Activated T-helper 17 cell treated with anti-CD3 and anti-CD28 coated beads, Interleukin-2, amount 50 U/mL, for 72 hours (primary cell): ENCODE data around the gene NAP1L4. TPM values are rescaled to one million over a fixed set of nuclear protein-coding genes. Genes with fewer than 3 reads are reported as not detected.
A peak's percentile ranks its signal among the peaks of the same experiment; 100 is the strongest.

ENCODE experiments used
- ATAC-seq: fragments of 150-1000 bp; cut with Tn5 transposase; replicated peaks from 2 replicates; pipeline ENCODE4 v1.10.0; 2021; ENCODE audit warnings: mild to moderate bottlenecking, moderate library complexity
- H3K27ac Mint-ChIP-seq: one replicate; pipeline ENCODE4 v1.8.0; 2022; ENCODE audit warnings: mixed read lengths
- H3K27me3 Mint-ChIP-seq: one replicate; pipeline ENCODE4 v1.8.0; 2022; ENCODE audit warnings: mixed read lengths
- H3K36me3 Mint-ChIP-seq: one replicate; pipeline ENCODE4 v1.8.0; 2022; ENCODE audit warnings: low read depth, mild to moderate bottlenecking, mixed read lengths
- H3K4me1 Mint-ChIP-seq: one replicate; pipeline ENCODE4 v1.8.0; 2022; ENCODE audit warnings: mixed read lengths
- H3K4me3 Mint-ChIP-seq: one replicate; pipeline ENCODE4 v1.8.0; 2022; ENCODE audit warnings: mild to moderate bottlenecking, mixed read lengths
- H3K9me3 Mint-ChIP-seq: one replicate; pipeline ENCODE4 v1.8.0; 2022; ENCODE audit warnings: mixed read lengths
- total RNA-seq, 2 donors: library from RNA; stranded (reverse); gene quantifications; one replicate each; pipeline ENCODE4 v1.2.3, GENCODE V29; 2022

NAP1L4 gene
- total RNA-seq, 2 donors from 2014 or later = 301 to 344 TPM

DNA sequence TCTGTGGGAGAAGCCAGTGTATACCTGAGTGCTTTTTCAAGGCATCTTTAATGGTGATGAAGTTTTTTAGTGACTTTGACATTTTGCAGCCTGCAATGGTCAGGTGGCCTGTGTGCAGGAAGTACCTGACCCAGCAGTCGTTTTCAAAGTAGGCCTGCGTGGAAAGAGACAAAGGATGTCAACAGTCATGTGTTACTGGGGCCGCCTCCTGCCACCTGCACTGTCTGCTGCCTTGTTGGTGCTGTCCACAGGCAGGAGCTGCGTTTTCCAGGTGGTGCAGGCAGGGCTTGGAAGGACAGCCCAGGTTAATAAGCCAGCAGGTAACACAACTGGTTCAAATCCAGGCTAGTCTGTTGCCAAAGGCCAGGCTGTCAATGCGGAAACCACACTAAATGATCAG lies 26.5 kb upstream of the NAP1L4 start:
- H3K9me3 Mint-ChIP-seq = no peaks in the 10 kb centered on the region
- H3K36me3 Mint-ChIP-seq = peaks cover 98% of the 10 kb centered on the region
- H3K27me3 Mint-ChIP-seq = no peaks in the 10 kb centered on the region
- no peak overlapping the region for H3K27ac Mint-ChIP-seq
- no peak overlapping the region for H3K4me3 Mint-ChIP-seq
- peaks cover 22% of the 10 kb centered on the region for H3K4me1 Mint-ChIP-seq
- ATAC-seq = no peak

DNA sequence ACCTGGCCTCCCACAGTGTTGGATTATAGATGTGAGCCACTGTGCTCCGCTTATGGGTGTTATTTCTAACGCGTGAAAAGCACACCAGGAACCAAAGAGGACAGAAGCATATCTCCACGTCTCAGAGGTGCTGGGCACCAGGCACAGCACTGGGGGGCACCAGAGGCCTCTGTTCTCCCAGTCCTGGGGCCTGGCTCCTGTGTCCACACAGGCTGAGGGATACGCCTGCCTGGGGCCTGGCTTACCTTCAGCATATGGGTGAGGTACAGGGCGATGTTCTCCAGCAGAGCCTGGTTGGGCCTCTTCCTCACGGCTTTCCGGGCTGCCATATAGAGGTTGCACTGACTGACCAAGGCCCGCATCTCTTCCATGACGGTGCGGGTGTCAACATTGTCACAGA lies 24.7 kb upstream of the NAP1L4 start:
- H3K27me3 Mint-ChIP-seq = no peaks in the 10 kb centered on the region
- H3K4me3 Mint-ChIP-seq = no peak overlapping the region
- peaks cover 6% of the 10 kb centered on the region for H3K4me1 Mint-ChIP-seq
- no peak for ATAC-seq
- peak overlapping the region; percentile 36 for H3K27ac Mint-ChIP-seq
- H3K36me3 Mint-ChIP-seq = peaks cover 98% of the 10 kb centered on the region
- H3K9me3 Mint-ChIP-seq = no peaks in the 10 kb centered on the region

DNA sequence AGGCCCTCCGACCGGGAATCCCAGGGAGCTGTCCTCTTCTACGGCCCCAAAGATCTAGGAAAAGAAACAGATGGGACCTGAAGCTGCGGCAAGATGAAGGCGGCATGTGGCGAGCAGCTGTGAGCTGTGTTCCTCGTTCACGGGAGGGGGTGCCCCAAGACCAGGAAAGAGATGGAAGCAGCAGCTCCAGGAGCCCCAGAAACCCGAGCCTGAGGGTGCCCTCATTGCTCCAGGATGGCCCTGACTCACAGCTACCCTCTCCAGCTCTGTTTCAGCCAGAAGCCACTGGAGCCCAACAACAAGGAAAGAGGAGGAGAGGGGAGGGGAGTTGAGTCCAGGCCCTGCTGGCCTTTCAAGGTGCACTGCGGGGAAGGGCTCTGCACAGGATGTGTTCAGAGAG lies 23.7 kb upstream of the NAP1L4 start:
- Mint-ChIP-seq H3K4me3 (peak overlapping the region; percentile 63), H3K4me1 (peaks cover 7% of the 10 kb centered on the region), H3K27ac (no peak overlapping the region), H3K36me3 (peaks cover 100% of the 10 kb centered on the region), H3K27me3 (no peaks in the 10 kb centered on the region), H3K9me3 (no peaks in the 10 kb centered on the region)
- no peak for ATAC-seq

DNA sequence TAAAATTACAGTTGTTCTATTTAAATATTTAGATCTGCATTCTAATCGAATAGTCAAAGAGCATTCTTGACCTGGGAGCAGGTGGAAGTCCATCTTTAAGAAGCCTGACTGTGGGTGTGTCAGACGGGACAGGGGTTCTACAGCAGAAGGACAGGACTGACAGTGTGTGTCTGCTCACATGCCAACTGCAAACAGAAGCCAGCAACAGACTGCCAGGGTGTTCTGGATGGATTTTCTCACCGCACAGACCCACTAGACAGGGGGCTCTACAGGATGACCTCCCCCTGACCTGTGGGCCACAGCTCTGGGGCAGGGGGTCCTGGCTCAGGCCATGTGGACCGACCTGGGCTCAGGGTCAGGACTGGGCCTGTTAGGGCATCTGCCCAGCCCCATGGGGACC lies 22.8 kb upstream of the NAP1L4 start:
- Mint-ChIP-seq H3K4me3 (peak overlapping the region; percentile 63), H3K4me1 (peaks cover 10% of the 10 kb centered on the region), H3K27me3 (no peaks in the 10 kb centered on the region), H3K36me3 (peaks cover 100% of the 10 kb centered on the region), H3K9me3 (no peaks in the 10 kb centered on the region), H3K27ac (peak overlapping the region; percentile 85)
- no peak for ATAC-seq

DNA sequence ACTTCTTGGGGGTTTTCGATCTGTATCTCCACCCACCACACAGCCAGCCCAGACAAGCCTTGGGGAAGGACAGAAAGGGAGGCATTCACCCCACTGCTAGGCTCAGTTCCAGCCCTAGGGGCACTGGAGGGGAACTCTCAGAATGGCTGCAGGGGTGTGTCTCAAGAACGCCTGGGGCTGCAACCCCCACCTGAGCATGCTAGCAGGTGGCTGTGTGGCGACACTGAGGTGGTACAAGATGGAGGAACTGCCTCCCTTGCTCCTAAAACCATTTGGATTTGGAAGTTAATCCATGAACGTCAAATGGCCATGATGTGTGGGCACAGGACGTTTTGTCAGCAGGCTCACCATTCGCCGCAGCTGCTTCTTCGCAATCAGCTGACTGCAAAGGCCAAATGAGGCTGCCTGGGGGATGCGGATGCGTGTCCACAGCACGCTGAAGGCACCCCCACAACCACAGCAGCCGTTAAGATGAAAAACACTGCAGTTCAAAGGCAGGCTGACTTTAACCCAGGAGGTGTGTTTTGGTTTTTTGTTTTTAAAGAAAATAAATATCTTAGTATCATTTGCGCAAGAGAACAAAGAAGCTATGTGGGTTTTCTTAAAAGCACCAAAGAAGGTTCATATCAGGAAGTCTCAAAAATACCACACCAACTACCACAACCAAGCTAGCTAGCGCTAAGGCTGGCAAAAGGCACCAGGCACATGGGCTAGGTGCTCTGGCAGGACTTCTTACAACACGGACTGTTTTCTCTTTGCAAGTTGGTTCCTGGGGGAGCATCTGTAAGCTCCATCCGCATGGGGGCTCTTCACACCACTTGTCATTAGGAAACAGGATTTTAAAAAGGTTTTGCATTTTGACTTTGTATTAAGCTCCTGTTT lies 22.2 kb upstream of the NAP1L4 start:
- peaks cover 10% of the 10 kb centered on the region for H3K4me1 Mint-ChIP-seq
- H3K4me3 Mint-ChIP-seq = peak overlapping the region; percentile 63

DNA sequence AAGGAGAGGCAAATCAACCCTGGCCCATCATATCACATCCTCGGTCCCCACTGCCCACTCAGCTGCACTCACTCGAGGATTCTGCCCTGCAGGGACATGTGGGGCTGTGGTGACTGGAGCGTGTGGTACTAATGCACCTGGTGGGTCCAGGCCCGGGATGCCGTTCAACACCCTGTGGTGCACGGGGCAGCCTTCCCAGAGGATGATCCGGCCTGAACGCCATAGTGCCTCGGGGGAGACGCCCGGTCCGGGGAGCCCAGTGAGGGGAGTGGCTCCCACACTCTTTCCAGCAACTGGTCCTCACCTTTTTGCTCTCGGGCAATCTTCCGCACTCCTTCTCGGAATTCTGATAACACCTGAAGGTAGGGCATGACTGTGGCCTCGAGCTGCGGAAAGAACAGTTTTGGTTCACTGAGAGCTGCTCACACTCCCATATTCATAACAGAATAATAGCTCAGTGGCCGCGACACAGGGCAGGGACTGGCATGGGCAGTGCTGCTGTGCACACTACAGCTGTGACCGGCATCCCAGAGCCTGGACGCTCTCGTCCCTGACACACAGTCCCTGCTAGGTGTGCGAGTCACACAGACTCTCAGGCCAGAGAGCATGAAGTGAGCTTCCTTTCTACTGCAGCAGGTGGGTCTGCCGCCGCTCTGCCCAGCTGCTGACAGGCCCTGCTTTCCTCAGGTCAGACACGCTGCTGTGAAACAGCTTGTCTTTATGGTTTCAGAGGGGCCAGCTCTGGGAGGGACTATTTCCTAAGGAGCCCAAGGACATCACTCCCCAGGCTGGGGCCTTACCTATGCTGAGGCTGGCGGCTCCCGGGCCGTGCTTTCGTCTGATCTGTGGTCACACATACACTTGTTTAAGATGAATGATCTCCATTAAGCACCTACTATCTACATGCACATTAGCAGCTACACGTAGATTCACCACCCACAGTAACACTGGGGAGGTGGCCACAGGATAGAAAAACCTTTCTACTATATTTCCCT lies 20.1 kb upstream of the NAP1L4 start:
- Mint-ChIP-seq H3K4me3 (no peak overlapping the region), H3K4me1 (peaks cover 13% of the 10 kb centered on the region)

More for the DNA sequence above, 22.2 kb upstream of the NAP1L4 start:
- Mint-ChIP-seq H3K9me3 (no peaks in the 10 kb centered on the region), H3K27me3 (no peaks in the 10 kb centered on the region), H3K27ac (peak overlapping the region; percentile 85), H3K36me3 (peaks cover 100% of the 10 kb centered on the region)
- peak; percentile 80 for ATAC-seq

DNA sequence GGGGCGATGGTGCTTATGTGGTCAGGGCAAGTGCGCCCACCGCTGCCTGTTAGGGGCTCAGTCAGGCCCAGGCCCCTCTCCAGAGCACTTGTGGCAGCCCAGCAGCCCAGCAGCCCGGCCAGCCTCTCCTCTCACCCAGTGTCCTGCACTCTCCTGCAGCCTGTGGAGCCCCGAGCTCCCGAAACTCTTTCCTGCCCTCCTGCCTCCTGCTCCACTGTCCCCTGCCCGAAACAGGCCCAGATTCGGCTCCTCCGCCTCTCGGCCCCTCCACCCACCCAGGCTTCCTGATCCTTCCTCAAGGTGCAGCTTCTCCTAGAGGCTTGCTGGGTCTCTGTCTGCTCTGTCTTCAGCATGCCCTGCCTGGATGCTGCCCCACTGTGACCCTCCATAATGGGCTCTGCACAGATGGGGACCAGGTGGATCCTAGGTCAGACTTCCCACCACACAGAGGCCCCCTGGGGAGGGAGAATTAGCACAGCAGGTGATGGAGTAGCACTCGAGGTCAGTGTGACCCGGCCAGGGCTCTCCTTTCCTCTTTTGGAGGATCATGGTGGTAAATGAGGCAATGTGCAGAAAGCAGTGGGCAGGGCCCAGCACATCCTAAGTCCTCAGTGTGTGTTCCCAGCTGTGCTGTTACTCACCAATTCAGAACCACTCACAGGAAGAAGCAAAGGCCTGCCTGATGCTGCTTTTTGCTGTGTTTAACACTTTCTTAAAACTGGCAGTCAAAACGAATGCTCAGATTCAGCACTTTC lies 18.6 kb upstream of the NAP1L4 start:
- peaks cover 13% of the 10 kb centered on the region for H3K4me1 Mint-ChIP-seq
- peaks cover 98% of the 10 kb centered on the region for H3K36me3 Mint-ChIP-seq
- ATAC-seq = peak; percentile 61
- no peaks in the 10 kb centered on the region for H3K9me3 Mint-ChIP-seq
- peak overlapping the region; percentile 67 for H3K27ac Mint-ChIP-seq
- H3K4me3 Mint-ChIP-seq = peak overlapping the region; percentile 64
- H3K27me3 Mint-ChIP-seq = no peaks in the 10 kb centered on the region

More for the DNA sequence above, 20.1 kb upstream of the NAP1L4 start:
- ATAC-seq = no peak
- peaks cover 100% of the 10 kb centered on the region for H3K36me3 Mint-ChIP-seq
- no peaks in the 10 kb centered on the region for H3K9me3 Mint-ChIP-seq
- H3K27ac Mint-ChIP-seq = no peak overlapping the region
- no peaks in the 10 kb centered on the region for H3K27me3 Mint-ChIP-seq

DNA sequence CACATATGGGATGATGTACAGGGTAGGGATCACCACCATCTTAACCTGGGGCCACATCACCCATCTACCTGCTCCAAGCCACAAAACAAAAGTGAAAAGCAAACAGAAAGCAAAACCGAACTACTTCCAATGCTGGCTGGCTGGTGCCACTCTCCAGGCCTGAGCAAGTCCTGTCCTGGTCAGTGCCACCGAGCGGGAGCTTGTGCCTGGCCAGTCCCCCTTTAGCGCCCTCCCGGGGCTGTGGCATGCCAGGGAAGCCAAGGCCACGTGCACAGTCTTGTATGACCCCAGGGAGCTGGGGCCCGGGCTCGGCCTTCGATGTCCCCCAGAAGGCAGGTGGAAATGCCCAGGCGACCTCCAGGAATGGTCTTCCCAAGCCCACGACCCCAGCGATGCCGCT lies 17.9 kb upstream of the NAP1L4 start:
- Mint-ChIP-seq H3K27me3 (no peaks in the 10 kb centered on the region), H3K27ac (peak overlapping the region; percentile 46), H3K4me1 (peaks cover 8% of the 10 kb centered on the region), H3K9me3 (no peaks in the 10 kb centered on the region), H3K36me3 (peaks cover 98% of the 10 kb centered on the region), H3K4me3 (peak overlapping the region; percentile 10)
- ATAC-seq = no peak

DNA sequence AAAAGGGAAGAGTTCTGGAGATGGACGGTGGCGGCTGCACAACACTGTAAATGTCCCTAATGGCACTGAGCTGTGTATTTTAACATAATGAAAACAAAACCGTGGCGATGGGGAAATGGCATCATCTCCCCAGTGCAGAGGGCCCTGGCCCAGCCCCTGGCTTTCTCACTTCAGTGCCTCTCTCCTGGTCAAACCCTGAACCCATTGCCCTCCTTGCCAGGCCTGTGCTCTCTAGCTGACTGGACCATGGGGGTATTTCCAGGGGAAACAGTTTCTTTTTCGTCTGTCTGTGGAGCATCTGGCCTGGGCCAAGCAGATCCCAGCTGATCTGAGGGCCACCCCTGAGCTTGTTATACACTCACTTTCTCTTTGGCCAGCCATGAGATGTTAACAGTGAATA lies 17.4 kb upstream of the NAP1L4 start:
- H3K36me3 Mint-ChIP-seq = peaks cover 98% of the 10 kb centered on the region
- peak overlapping the region; percentile 10 for H3K4me3 Mint-ChIP-seq
- peaks cover 8% of the 10 kb centered on the region for H3K4me1 Mint-ChIP-seq
- H3K27me3 Mint-ChIP-seq = no peaks in the 10 kb centered on the region
- no peak for ATAC-seq
- H3K27ac Mint-ChIP-seq = peak overlapping the region; percentile 76
- no peaks in the 10 kb centered on the region for H3K9me3 Mint-ChIP-seq

DNA sequence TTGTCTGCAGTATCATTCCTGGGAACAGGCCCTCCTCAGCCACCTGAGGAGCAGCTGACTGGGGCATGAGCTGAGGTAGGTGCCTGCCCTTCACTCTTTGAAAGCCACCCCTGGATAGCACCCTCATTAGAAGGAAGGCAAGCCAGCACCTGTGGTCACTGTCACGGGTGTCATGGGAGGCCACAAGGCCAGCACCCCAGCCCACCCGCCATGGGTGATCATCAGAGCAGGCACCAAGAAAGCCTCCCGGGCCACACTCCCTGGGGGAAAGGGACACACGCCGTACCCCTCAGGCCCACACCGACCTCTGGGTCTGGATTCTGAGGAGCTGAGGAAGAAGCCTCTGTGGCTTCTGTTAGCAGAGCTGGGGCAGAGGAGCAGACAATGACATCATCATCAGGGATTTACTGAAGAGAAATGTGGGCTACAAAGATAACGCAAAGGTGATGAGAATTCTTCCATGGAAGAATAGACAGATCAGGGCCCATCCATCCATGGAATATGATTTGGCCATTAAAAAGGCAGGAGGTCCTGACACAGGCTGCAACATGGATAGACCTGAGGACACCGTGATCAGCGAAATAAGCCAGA lies 16.7 kb upstream of the NAP1L4 start:
- Mint-ChIP-seq H3K4me1 (peaks cover 8% of the 10 kb centered on the region), H3K4me3 (no peak overlapping the region), H3K9me3 (no peaks in the 10 kb centered on the region), H3K27ac (peak overlapping the region; percentile 76), H3K36me3 (peaks cover 98% of the 10 kb centered on the region), H3K27me3 (no peaks in the 10 kb centered on the region)
- no peak for ATAC-seq

DNA sequence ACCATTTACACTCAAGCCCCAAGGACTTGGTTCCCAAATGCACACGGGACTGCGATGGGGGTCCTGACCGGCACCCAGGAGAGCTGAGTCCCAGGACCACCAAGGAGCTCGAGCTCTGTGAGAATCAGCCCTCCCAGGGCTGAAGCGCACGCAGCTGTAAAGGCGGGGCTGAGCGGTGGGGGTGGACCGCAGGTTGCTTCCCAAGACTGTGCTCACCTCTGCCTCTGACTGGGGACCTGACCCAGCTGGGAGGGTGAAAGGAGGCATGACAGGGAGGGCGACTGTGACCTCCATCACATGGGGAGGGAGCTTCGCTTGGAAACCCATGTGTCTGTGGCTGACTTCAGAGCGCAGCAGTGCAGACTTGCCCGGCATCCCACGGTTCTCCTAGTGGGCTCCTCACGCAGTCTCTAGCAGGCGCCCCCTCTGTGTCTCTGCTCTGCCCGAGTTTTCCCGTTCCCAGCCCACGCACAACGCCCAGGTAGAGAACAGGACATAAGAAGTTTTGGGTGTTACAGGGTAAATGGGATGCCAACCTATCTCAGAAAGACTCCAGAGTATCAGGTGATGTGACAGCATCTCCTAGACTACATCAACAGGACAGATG lies 15.4 kb upstream of the NAP1L4 start:
- Mint-ChIP-seq H3K36me3 (peaks cover 98% of the 10 kb centered on the region), H3K9me3 (no peaks in the 10 kb centered on the region), H3K27me3 (no peaks in the 10 kb centered on the region), H3K27ac (no peak overlapping the region), H3K4me3 (no peak overlapping the region), H3K4me1 (peaks cover 11% of the 10 kb centered on the region)
- no peak for ATAC-seq

DNA sequence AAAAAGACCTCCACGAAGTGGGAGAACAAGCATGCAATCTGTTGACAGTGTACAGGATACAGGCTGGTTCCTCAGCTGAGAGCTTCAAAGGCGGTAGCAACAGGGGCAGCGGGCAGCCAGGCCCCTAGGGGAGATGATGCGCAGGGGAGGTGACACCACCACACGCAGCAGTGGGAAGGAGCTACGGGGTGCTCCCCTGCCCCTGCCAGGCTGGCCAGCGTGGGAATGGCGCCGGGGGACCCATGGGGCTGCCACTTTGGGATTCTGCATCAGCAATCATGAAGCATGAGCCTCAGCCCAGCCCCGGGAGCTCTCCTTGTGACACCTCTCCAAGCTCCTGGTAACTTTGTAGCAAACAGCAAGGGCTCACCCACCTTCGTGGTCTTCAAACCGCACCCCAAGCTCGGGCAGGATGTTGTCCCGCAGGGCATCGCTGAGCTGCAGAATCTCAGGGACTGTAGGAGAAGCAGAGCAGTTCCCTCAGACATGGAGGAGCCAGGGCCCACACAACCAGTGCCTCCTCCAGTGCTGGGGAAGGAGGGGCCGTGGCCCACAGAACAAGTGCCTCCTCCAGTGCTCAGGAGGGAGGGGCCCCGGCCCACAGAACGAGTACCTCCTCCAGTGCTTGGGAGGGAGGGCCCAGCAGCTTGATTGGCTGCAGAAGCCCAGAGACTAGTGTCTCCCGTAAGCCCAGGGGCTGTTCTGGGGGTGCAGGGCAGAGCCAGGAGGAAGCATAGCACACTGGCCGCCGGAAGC lies 14.6 kb upstream of the NAP1L4 start:
- Mint-ChIP-seq H3K36me3 (peaks cover 98% of the 10 kb centered on the region), H3K27ac (no peak overlapping the region), H3K9me3 (no peaks in the 10 kb centered on the region), H3K27me3 (no peaks in the 10 kb centered on the region), H3K4me1 (peaks cover 13% of the 10 kb centered on the region), H3K4me3 (no peak overlapping the region)
- no peak for ATAC-seq

DNA sequence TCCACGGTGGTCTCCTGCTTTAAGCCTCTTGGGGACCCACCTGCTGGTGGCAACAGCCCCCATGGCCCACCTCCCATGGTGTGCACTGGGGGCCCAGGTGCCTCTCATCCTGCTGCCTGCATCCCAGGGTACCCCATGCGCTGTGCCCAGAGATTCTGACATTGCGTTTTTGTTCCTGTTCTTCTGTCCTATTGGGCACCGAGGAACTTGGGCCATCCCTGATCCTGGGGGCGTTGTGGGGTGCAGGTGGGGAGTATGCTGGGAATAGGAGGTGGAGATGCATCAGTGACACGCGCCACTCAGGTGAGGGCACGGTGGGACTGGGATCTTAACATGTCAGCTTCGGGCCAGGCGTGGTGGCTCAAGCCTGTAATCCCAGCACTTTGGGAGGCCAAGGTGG lies 12.4 kb upstream of the NAP1L4 start:
- Mint-ChIP-seq H3K27ac (no peak overlapping the region), H3K9me3 (no peaks in the 10 kb centered on the region), H3K4me1 (peaks cover 8% of the 10 kb centered on the region), H3K27me3 (no peaks in the 10 kb centered on the region), H3K4me3 (no peak overlapping the region), H3K36me3 (peaks cover 94% of the 10 kb centered on the region)
- no peak for ATAC-seq
